Neural progenitor cell (in vitro differentiated cells): Measurements from ENCODE around the gene UTP15.

Source experiments
- EZH2 ChIP-seq: fragments of 200-600 bp; sonication (generic); IDR thresholded peaks from 2 replicates; pipeline ENCODE4 v1.6.1; 2017; ENCODE audit warnings: antibody characterized with exemption, mild to moderate bottlenecking, moderate library complexity
- TF ChIP-seq, protein P1 (sequence below): fragments of 200-600 bp; sonication (generic); IDR thresholded peaks from 2 replicates; pipeline ENCODE4 v1.5.1; 2017; ENCODE audit warnings: antibody characterized with exemption, mild to moderate bottlenecking

GRCh38 chr5:73623901-73624404 lies 58.4 kb downstream of the UTP15 start:
- TF ChIP-seq, protein P1, sequence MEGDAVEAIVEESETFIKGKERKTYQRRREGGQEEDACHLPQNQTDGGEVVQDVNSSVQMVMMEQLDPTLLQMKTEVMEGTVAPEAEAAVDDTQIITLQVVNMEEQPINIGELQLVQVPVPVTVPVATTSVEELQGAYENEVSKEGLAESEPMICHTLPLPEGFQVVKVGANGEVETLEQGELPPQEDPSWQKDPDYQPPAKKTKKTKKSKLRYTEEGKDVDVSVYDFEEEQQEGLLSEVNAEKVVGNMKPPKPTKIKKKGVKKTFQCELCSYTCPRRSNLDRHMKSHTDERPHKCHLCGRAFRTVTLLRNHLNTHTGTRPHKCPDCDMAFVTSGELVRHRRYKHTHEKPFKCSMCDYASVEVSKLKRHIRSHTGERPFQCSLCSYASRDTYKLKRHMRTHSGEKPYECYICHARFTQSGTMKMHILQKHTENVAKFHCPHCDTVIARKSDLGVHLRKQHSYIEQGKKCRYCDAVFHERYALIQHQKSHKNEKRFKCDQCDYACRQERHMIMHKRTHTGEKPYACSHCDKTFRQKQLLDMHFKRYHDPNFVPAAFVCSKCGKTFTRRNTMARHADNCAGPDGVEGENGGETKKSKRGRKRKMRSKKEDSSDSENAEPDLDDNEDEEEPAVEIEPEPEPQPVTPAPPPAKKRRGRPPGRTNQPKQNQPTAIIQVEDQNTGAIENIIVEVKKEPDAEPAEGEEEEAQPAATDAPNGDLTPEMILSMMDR, result no peak
- no peak for TF ChIP-seq EZH2
